Neural cell (in vitro differentiated cells): ENCODE measurements around the gene PRCC.

Experiments used
- EP300 ChIP-seq: fragments of 450-650 bp; conservative IDR thresholded peaks from 2 replicates; pipeline ENCODE4 v1.6.1; 2014; ENCODE audit warnings: antibody characterized with exemption, mild to moderate bottlenecking, moderate library complexity; ENCODE audit not compliant: poor library complexity, severe bottlenecking
- EZH2 ChIP-seq: fragments of 200-600, 300-800 bp; shearing (Covaris generic), sonication (generic); IDR thresholded peaks from 2 replicates; pipeline ENCODE4 v1.6.1; 2014; ENCODE audit warnings: antibody characterized with exemption, low read length, borderline replicate concordance, mild to moderate bottlenecking; ENCODE audit not compliant: insufficient read depth, poor library complexity, severe bottlenecking
- MXI1 ChIP-seq: fragments of 450-650 bp; conservative IDR thresholded peaks from 2 replicates; pipeline ENCODE4 v1.6.1; 2014; ENCODE audit warnings: antibody characterized with exemption, mild to moderate bottlenecking; ENCODE audit not compliant: poor library complexity, severe bottlenecking
- POLR2AphosphoS5 ChIP-seq: IDR thresholded peaks from 2 replicates; pipeline ENCODE4 v1.6.1; 2012
- REST ChIP-seq: IDR thresholded peaks from 2 replicates; pipeline ENCODE4 v1.6.1; 2012; ENCODE audit warnings: borderline replicate concordance
- TAF1 ChIP-seq: IDR thresholded peaks from 2 replicates; pipeline ENCODE4 v1.6.1; 2012; ENCODE audit warnings: low read depth
- TF ChIP-seq, protein P1 (sequence below): fragments of 450-650 bp; IDR thresholded peaks from 2 replicates; pipeline ENCODE4 v1.5.1; 2014; ENCODE audit warnings: antibody characterized with exemption, mild to moderate bottlenecking, moderate library complexity; ENCODE audit not compliant: poor library complexity, severe bottlenecking

DNA sequence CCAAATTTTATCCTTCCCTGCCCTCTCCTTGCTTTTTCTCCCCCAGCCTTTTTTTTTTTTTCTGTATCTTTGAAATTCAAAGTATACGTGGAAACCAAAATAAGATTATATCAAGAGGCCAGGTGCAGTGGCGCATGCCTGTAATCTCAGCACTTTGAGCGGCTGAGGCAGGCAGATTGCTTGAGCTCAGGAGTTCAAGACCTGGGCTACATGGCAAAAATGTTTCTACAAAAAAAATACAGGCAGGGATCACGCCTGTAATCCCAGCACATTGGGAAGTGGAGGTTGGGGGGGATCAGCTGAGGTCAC lies 6.6 kb upstream of the PRCC start:
- TF ChIP-seq POLR2AphosphoS5: no peak
- TF ChIP-seq MXI1: no peak
- no peak for TF ChIP-seq EP300
- TF ChIP-seq, protein P1, sequence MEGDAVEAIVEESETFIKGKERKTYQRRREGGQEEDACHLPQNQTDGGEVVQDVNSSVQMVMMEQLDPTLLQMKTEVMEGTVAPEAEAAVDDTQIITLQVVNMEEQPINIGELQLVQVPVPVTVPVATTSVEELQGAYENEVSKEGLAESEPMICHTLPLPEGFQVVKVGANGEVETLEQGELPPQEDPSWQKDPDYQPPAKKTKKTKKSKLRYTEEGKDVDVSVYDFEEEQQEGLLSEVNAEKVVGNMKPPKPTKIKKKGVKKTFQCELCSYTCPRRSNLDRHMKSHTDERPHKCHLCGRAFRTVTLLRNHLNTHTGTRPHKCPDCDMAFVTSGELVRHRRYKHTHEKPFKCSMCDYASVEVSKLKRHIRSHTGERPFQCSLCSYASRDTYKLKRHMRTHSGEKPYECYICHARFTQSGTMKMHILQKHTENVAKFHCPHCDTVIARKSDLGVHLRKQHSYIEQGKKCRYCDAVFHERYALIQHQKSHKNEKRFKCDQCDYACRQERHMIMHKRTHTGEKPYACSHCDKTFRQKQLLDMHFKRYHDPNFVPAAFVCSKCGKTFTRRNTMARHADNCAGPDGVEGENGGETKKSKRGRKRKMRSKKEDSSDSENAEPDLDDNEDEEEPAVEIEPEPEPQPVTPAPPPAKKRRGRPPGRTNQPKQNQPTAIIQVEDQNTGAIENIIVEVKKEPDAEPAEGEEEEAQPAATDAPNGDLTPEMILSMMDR: no peak
- TF ChIP-seq TAF1: no peak
- no peak for TF ChIP-seq EZH2
- no peak for TF ChIP-seq REST
